Measurements from ENCODE around the gene TNF. TPM values are rescaled to one million over a fixed set of nuclear protein-coding genes. Genes with fewer than 3 reads are reported as not detected.
A peak's percentile ranks its signal among the peaks of the same experiment; 100 is the strongest.

Gene TNF
- total and polyA plus RNA-seq, 9 donors = 0.08 to 0.80 (median 0.24) TPM; not detected in 2

DNA sequence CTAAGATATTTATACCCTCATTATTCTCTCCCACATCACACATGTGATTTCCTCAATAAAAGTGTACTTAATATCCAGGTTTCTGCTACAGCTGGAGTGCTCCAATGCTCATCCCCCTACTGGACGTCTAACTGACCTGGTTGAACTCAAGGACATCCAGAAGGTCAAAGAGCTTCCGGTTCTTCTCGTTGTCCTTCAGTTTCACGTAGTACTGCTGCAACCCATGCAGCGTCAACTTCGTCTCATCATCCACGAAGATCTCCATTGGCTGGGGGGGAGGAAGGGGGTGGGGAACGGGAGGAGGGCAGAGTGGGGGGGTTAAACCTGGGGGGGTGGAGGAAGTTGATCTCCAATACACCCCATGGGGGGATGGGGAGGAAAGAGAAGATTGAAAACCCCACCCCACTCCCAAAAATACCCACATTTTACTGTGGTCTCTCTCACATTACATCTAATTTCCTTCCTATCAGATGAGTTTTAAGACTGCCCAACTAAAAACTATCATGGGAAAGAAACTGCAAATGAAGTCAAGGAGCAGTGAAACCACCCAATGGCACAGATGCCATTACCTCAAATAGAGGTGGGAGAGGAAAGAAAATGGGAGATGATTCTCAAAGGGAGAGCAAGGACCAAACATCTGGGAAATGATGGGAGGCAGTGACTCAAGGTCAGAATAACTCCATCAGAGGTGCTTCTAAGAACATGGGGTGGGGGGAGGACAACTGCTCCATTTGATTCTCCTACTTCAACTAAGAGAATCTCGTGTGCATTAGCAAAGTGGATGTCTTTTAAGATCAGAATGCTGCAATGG, 42.5 kb upstream of the TNF start:
- no peak for DNase-seq
- 33% methylated on average over 1 of the region's 9 CpGs for WGBS (ENCODE audit: insufficient coverage)
- no peak overlapping the region for H3K27ac ChIP-seq (ENCODE audit: low read length)
- H3K4me1 ChIP-seq (ENCODE audit: control insufficient read depth, insufficient read depth, low read length) = peaks cover 8% of the 10 kb centered on the region
- peaks cover 82% of the 10 kb centered on the region for H3K36me3 ChIP-seq (ENCODE audit: control insufficient read depth, insufficient read depth, low read length)
- no peak overlapping the region for H3K4me3 ChIP-seq (ENCODE audit: low read length)
- H3K27me3 ChIP-seq (ENCODE audit: control insufficient read depth, insufficient read depth, low read length) = no peaks in the 10 kb centered on the region
- no peaks in the 10 kb centered on the region for H3K9me3 ChIP-seq (replicated peaks; ENCODE audit: control insufficient read depth, low read depth, low read length)

- no CpG with 5 or more reads among the region's 1 CpG for WGBS (ENCODE audit: insufficient coverage)
- Histone ChIP-seq H3K4me1 (ENCODE audit: control insufficient read depth, insufficient read depth, low read length) (peaks cover 5% of the 10 kb centered on the region), H3K27ac (ENCODE audit: low read length) (no peak overlapping the region), H3K36me3 (ENCODE audit: control insufficient read depth, insufficient read depth, low read length) (peaks cover 88% of the 10 kb centered on the region), H3K4me3 (ENCODE audit: low read length) (no peak overlapping the region), H3K27me3 (ENCODE audit: control insufficient read depth, insufficient read depth, low read length) (no peaks in the 10 kb centered on the region), H3K9me3 (replicated peaks; ENCODE audit: control insufficient read depth, low read depth, low read length) (no peaks in the 10 kb centered on the region)
- DNase-seq = no peak
Measured at GRCh38 chr6:31533455-31533841, 41.9 kb upstream of the TNF start.

DNA sequence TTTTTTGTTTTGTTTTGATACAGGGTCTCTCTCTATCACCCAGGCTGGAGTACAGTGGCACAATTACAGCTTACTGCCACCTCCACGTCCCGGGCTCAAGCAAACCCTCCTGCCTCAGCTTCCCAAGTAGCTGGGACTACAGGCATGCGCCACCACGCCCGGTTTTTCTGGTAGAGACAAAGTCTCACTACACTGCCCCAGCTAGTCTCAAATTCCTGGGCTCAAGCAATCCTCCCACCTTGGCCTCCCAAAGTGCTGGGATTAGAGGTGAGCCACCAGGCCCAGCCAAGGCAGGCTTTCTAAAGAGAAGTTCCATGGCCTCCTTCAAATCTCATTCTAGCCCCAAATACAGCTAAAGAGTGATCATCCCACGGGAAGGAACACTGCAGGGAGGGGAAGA, 41.4 kb upstream of the TNF start:
- H3K4me3 ChIP-seq (ENCODE audit: low read length) = no peak overlapping the region
- 80% methylated on average over 1 of the region's 6 CpGs for WGBS (ENCODE audit: insufficient coverage)

GRCh38 chr6:31534521-31535040, 40.8 kb upstream of the TNF start:
- no peaks in the 10 kb centered on the region for H3K27me3 ChIP-seq (ENCODE audit: control insufficient read depth, insufficient read depth, low read length)
- H3K4me1 ChIP-seq (ENCODE audit: control insufficient read depth, insufficient read depth, low read length) = peaks cover 13% of the 10 kb centered on the region
- DNase-seq = no peak
- H3K9me3 ChIP-seq (replicated peaks; ENCODE audit: control insufficient read depth, low read depth, low read length) = no peaks in the 10 kb centered on the region
- peaks cover 96% of the 10 kb centered on the region for H3K36me3 ChIP-seq (ENCODE audit: control insufficient read depth, insufficient read depth, low read length)
- WGBS (ENCODE audit: insufficient coverage) = 94% methylated on average over 23 of the region's 24 CpGs
- no peak overlapping the region for H3K27ac ChIP-seq (ENCODE audit: low read length)
- H3K4me3 ChIP-seq (ENCODE audit: low read length) = no peak overlapping the region

More for the DNA sequence above, 41.4 kb upstream of the TNF start:
- Histone ChIP-seq H3K9me3 (replicated peaks; ENCODE audit: control insufficient read depth, low read depth, low read length) (no peaks in the 10 kb centered on the region), H3K36me3 (ENCODE audit: control insufficient read depth, insufficient read depth, low read length) (peaks cover 94% of the 10 kb centered on the region), H3K4me1 (ENCODE audit: control insufficient read depth, insufficient read depth, low read length) (peaks cover 10% of the 10 kb centered on the region), H3K27me3 (ENCODE audit: control insufficient read depth, insufficient read depth, low read length) (no peaks in the 10 kb centered on the region), H3K27ac (ENCODE audit: low read length) (no peak overlapping the region)
- DNase-seq = no peak

GRCh38 chr6:31535538-31536324, 39.6 kb upstream of the TNF start:
- DNase-seq = no peak
- WGBS (ENCODE audit: insufficient coverage) = no CpG with 5 or more reads among the region's 2 CpGs
- peaks cover 21% of the 10 kb centered on the region for H3K4me1 ChIP-seq (ENCODE audit: control insufficient read depth, insufficient read depth, low read length)

DNA sequence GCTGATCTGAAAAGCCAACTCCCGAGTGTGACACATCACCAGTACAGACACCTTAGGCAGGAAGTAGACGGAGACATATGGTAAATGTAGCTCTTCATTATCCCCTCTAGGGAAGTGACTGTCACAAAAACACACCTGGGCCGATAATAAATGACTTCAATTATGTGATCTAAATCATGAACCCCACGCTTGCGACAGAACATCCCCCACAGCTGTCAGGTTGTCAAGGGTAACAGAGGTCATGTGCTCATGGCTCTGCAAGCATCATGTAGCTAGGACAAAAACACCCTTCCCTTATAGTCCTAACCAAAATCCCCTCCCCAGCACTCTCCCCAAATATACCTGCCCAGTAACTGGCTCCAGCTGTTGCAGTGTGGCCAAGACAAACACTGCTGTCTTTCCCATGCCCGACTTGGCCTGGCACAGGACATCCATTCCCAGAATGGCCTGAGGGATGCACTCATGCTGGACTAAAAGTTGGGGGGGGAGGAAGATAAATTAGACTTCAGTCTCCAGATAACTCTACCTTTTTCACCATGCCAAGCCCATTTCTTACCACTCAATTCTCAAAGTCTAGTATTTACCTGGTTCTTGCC, 36.5 kb upstream of the TNF start:
- peaks cover 67% of the 10 kb centered on the region for H3K36me3 ChIP-seq (ENCODE audit: control insufficient read depth, insufficient read depth, low read length)
- no peak overlapping the region for H3K4me3 ChIP-seq (ENCODE audit: low read length)
- H3K27ac ChIP-seq (ENCODE audit: low read length) = no peak overlapping the region
- peaks cover 28% of the 10 kb centered on the region for H3K4me1 ChIP-seq (ENCODE audit: control insufficient read depth, insufficient read depth, low read length)
- 62% methylated on average over 3 of the region's 6 CpGs for WGBS (ENCODE audit: insufficient coverage)
- H3K27me3 ChIP-seq (ENCODE audit: control insufficient read depth, insufficient read depth, low read length) = no peaks in the 10 kb centered on the region
- no peak for DNase-seq
- no peaks in the 10 kb centered on the region for H3K9me3 ChIP-seq (replicated peaks; ENCODE audit: control insufficient read depth, low read depth, low read length)

More at GRCh38 chr6:31535538-31536324, 39.6 kb upstream of the TNF start:
- no peaks in the 10 kb centered on the region for H3K9me3 ChIP-seq (replicated peaks; ENCODE audit: control insufficient read depth, low read depth, low read length)
- no peaks in the 10 kb centered on the region for H3K27me3 ChIP-seq (ENCODE audit: control insufficient read depth, insufficient read depth, low read length)
- H3K27ac ChIP-seq (ENCODE audit: low read length) = no peak overlapping the region
- peaks cover 95% of the 10 kb centered on the region for H3K36me3 ChIP-seq (ENCODE audit: control insufficient read depth, insufficient read depth, low read length)
- H3K4me3 ChIP-seq (ENCODE audit: low read length) = no peak overlapping the region

GRCh38 chr6:31540640-31541039, 34.7 kb upstream of the TNF start:
- Histone ChIP-seq H3K27me3 (ENCODE audit: control insufficient read depth, insufficient read depth, low read length) (no peaks in the 10 kb centered on the region), H3K4me3 (ENCODE audit: low read length) (peak overlapping the region; percentile 58), H3K27ac (ENCODE audit: low read length) (peak overlapping the region; percentile 99), H3K4me1 (ENCODE audit: control insufficient read depth, insufficient read depth, low read length) (peaks cover 28% of the 10 kb centered on the region), H3K9me3 (replicated peaks; ENCODE audit: control insufficient read depth, low read depth, low read length) (no peaks in the 10 kb centered on the region), H3K36me3 (ENCODE audit: control insufficient read depth, insufficient read depth, low read length) (peaks cover 50% of the 10 kb centered on the region)
- no peak for DNase-seq
- 29% methylated on average over 2 of the region's 4 CpGs for WGBS (ENCODE audit: insufficient coverage)

- H3K4me1 ChIP-seq (ENCODE audit: control insufficient read depth, insufficient read depth, low read length) = peaks cover 28% of the 10 kb centered on the region
- DNase-seq = peak; percentile 71
- 0% methylated on average over 1 of the region's 21 CpGs for WGBS (ENCODE audit: insufficient coverage)
Measured at GRCh38 chr6:31541059-31541657, 34.2 kb upstream of the TNF start.

DNA sequence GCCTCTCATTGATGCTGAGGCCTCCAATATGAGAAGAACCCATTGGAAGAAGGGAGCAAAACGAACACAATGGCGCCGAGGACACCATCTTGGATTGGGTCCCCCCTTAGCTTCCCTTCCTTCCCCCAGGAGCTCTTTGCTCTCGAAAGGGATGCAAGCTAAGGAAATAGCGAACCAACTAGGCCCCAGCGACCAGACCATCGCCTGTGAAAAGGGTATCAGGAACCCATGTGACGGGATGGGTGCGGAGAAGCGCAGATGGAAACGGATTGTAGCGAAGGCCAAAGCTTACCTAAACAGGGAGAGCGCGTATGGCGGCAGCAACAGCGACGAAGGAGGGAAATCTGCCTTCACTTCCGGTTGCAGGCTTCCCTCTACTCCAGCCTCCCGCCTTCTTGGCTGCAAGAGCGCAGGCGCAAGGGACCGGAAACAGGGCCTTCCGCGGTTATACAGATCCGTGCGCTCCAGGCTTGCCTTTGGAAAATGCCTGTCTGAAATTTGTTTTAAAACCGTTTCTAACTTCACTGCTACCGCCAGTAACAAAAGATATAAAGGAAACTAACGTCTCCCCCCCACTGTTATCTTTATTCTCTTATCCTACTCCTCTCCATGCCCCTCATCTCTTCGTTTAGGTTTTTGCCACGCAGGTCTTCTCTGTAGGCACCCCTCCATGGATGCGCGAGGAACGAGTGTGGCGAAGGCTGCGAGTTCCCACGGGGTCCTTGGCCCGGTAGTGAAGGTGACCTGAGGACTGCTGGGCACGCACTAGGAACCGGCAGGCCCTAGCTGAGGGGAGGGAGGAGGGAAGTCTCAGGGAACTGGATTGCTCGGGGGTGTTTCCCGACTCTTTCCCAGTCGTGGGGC, 33.5 kb upstream of the TNF start, which contains the start of gene DDX39B:
DDX39B (minus strand) TSS at position 346 of the 864 bp plus-strand sequence. CDS start 1,471 bp downstream, outside the sequence.
- no peaks in the 10 kb centered on the region for H3K9me3 ChIP-seq (replicated peaks; ENCODE audit: control insufficient read depth, low read depth, low read length)
- H3K4me1 ChIP-seq (ENCODE audit: control insufficient read depth, insufficient read depth, low read length) = peaks cover 34% of the 10 kb centered on the region
- H3K36me3 ChIP-seq (ENCODE audit: control insufficient read depth, insufficient read depth, low read length) = peaks cover 38% of the 10 kb centered on the region
- no peaks in the 10 kb centered on the region for H3K27me3 ChIP-seq (ENCODE audit: control insufficient read depth, insufficient read depth, low read length)
- WGBS (ENCODE audit: insufficient coverage) = under 1% methylated on average over 39 of the region's 43 CpGs
- H3K27ac ChIP-seq (ENCODE audit: low read length) = peak within 1 kb of the TSS; percentile 99
- peak within 1 kb of the TSS; percentile 58 for H3K4me3 ChIP-seq (ENCODE audit: low read length)
- peak; percentile 99 for DNase-seq

More at GRCh38 chr6:31541059-31541657, 34.2 kb upstream of the TNF start:
- Histone ChIP-seq H3K27ac (ENCODE audit: low read length) (peak overlapping the region; percentile 99), H3K36me3 (ENCODE audit: control insufficient read depth, insufficient read depth, low read length) (peaks cover 45% of the 10 kb centered on the region), H3K27me3 (ENCODE audit: control insufficient read depth, insufficient read depth, low read length) (no peaks in the 10 kb centered on the region), H3K4me3 (ENCODE audit: low read length) (peak overlapping the region; percentile 58), H3K9me3 (replicated peaks; ENCODE audit: control insufficient read depth, low read depth, low read length) (no peaks in the 10 kb centered on the region)

Measured in muscle of leg (tissue), 11 donors.